Renal cortical epithelial cell (primary cell): ENCODE measurements around the gene HLA-DRB1. TPM values are rescaled to one million over a fixed set of nuclear protein-coding genes. Genes with fewer than 3 reads are reported as not detected.
A peak's percentile ranks its signal among the peaks of the same experiment; 100 is the strongest.
"Not testable (repeated sequence)": the region's sequence is repeated elsewhere in the genome, so short reads cannot be mapped to it uniquely, and the experiment has no call there.

Experiments used
- DNase-seq: peaks from one replicate; pipeline ENCODE4 v3.0.0-alpha.2; 2011; ENCODE audit warnings: low read depth
- total RNA-seq: library from RNA; depleted of rRNA; stranded (reverse); fragments of >200 nt; gene quantifications from 2 replicates; pipeline ENCODE4 v1.2.3, GENCODE V29; 2014

HLA-DRB1 gene
- total RNA-seq, 1 donor from 2014 or later: 0.99 TPM

GRCh38 chr6:32609731-32610640, 20.3 kb upstream of the HLA-DRB1 start:
- DNase-seq: peak; percentile 99

- DNase-seq: no peak
Observed at GRCh38 chr6:32609391-32609730, 19.7 kb upstream of the HLA-DRB1 start.

GRCh38 chr6:32608362-32608761, 18.7 kb upstream of the HLA-DRB1 start:
- no peak for DNase-seq

- DNase-seq: no peak
Observed at GRCh38 chr6:32607988-32608298, 18.3 kb upstream of the HLA-DRB1 start.

GRCh38 chr6:32607263-32607987, 17.8 kb upstream of the HLA-DRB1 start:
- DNase-seq: no peak

GRCh38 chr6:32604434-32604877, 14.8 kb upstream of the HLA-DRB1 start:
- peak; percentile 74 for DNase-seq

GRCh38 chr6:32603888-32604287, 14.2 kb upstream of the HLA-DRB1 start:
- DNase-seq: no peak

GRCh38 chr6:32603222-32603621, 13.6 kb upstream of the HLA-DRB1 start:
- DNase-seq: no peak

- DNase-seq: no peak
Observed at GRCh38 chr6:32602383-32602782, 12.7 kb upstream of the HLA-DRB1 start.

- DNase-seq: no peak
Observed at GRCh38 chr6:32597024-32597423, 7.4 kb upstream of the HLA-DRB1 start.

- not testable (repeated sequence) for DNase-seq
Observed at GRCh38 chr6:32590713-32591112, 1.1 kb upstream of the HLA-DRB1 start.

GRCh38 chr6:32588156-32588555, 1.5 kb downstream of the HLA-DRB1 start:
- DNase-seq: no peak

GRCh38 chr6:32583527-32583898, 6.1 kb downstream of the HLA-DRB1 start:
- DNase-seq: no peak

GRCh38 chr6:32581315-32582095, 8.1 kb downstream of the HLA-DRB1 start:
- no peak for DNase-seq

- DNase-seq: no peak
Observed at GRCh38 chr6:32580593-32580992, 9.1 kb downstream of the HLA-DRB1 start.

- DNase-seq: no peak
Observed at GRCh38 chr6:32578962-32579361, 10.7 kb downstream of the HLA-DRB1 start.

- DNase-seq: not testable (repeated sequence)
Observed at GRCh38 chr6:32577493-32577892, 12.2 kb downstream of the HLA-DRB1 start.

- DNase-seq: no peak
Observed at GRCh38 chr6:32576250-32576649, 13.4 kb downstream of the HLA-DRB1 start.

- no peak for DNase-seq
Observed at GRCh38 chr6:32570363-32570905, 19.2 kb downstream of the HLA-DRB1 start.

- DNase-seq: no peak
Observed at GRCh38 chr6:32568561-32568960, 21.1 kb downstream of the HLA-DRB1 start.

- DNase-seq: no peak
Observed at GRCh38 chr6:32566957-32567356, 22.7 kb downstream of the HLA-DRB1 start.

GRCh38 chr6:32565511-32565910, 24.1 kb downstream of the HLA-DRB1 start:
- DNase-seq: no peak
